Activated naive CD8-positive, alpha-beta T cell treated with anti-CD3 and anti-CD28 coated beads, Interleukin-2, amount 10 ng/mL, durations not matched to agents 7 days and 5 days (primary cell): Measurements from ENCODE around the gene MESP2. TPM values are rescaled to one million over a fixed set of nuclear protein-coding genes. Genes with fewer than 3 reads are reported as not detected.

Source experiments
- ATAC-seq: fragments of 150-1000 bp; cut with Tn5 transposase; one replicate; pipeline ENCODE4 v1.10.0; 2021; ENCODE audit warnings: low read depth, moderate library complexity
- POLR2A ChIA-PET: fragments of 350-600 bp; sonication (Branson Sonifier 250); formaldehyde crosslinking; loops from one replicate; lab custom pipeline; 2021; ENCODE audit warnings: antibody characterized with exemption; lab: Charles Lee
- DNase-seq: peaks from one replicate; pipeline ENCODE4 v3.0.0; 2021
- H3K27ac Mint-ChIP-seq: one replicate; pipeline ENCODE4 v1.8.0; 2022; ENCODE audit warnings: mild to moderate bottlenecking, mixed read lengths
- H3K27me3 Mint-ChIP-seq: one replicate; pipeline ENCODE4 v1.8.0; 2022; ENCODE audit warnings: mild to moderate bottlenecking, moderate library complexity, mixed read lengths
- H3K36me3 Mint-ChIP-seq: one replicate; pipeline ENCODE4 v1.8.0; 2021; ENCODE audit warnings: mild to moderate bottlenecking, mixed read lengths
- H3K4me1 Mint-ChIP-seq: one replicate; pipeline ENCODE4 v1.8.0; 2021; ENCODE audit warnings: mixed read lengths
- H3K4me3 Mint-ChIP-seq: one replicate; pipeline ENCODE4 v1.8.0; 2022; ENCODE audit warnings: mild to moderate bottlenecking, moderate library complexity, mixed read lengths
- H3K9me3 Mint-ChIP-seq: one replicate; pipeline ENCODE4 v1.8.0; 2021; ENCODE audit warnings: mixed read lengths
- total RNA-seq, 2 experiments: library from RNA; stranded (reverse); gene quantifications; one replicate each; pipeline ENCODE4 v1.2.3, GENCODE V29; 2021

The MESP2 gene, protein sequence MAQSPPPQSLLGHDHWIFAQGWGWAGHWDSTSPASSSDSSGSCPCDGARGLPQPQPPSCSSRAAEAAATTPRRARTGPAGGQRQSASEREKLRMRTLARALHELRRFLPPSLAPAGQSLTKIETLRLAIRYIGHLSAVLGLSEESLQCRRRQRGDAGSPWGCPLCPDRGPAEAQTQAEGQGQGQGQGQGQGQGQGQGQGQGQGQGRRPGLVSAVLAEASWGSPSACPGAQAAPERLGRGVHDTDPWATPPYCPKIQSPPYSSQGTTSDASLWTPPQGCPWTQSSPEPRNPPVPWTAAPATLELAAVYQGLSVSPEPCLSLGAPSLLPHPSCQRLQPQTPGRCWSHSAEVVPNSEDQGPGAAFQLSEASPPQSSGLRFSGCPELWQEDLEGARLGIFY
- not detected for total RNA-seq

GRCh38 chr15:89776274-89777072 is at the start of gene MESP2:
Gene MESP2, plus strand, starts transcription at chr15:89776332. Its CDS starts 26 bp downstream, at chr15:89776358.
- Mint-ChIP-seq H3K27ac (no peak within 1 kb of the TSS), H3K27me3 (peaks cover 23% of the 10 kb centered on the region), H3K36me3 (no peaks in the 10 kb centered on the region), H3K4me1 (peaks cover 6% of the 10 kb centered on the region), H3K4me3 (peak within 1 kb of the TSS; percentile 55), H3K9me3 (no peaks in the 10 kb centered on the region)
- POLR2A ChIA-PET = no interaction called here
- peak; percentile 74 for DNase-seq
- peak; percentile 70 for ATAC-seq

DNA sequence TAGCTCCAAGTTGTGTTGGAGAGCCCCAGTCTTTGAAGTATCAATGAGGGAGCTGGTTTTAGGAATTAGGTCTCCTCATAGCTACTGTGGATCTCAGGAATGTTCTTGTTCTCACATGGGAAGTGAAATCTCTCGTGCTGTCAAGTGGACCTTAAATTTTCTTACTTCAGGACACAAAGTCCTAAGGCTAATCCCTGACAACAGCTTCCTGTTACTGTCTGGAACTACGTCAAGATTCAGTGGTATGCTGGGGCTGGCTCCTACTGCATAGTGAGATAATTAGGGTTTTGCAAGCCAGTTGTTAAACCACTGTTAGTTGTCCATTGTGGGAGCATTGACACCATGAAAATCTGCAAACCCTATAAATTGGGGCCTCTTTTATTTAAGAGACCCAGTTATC is 47.9 kb upstream of the MESP2 start:
- no peak for DNase-seq
- Mint-ChIP-seq H3K36me3 (no peaks in the 10 kb centered on the region), H3K4me3 (no peak overlapping the region), H3K4me1 (no peaks in the 10 kb centered on the region), H3K9me3 (no peaks in the 10 kb centered on the region), H3K27ac (no peak overlapping the region), H3K27me3 (peaks cover 16% of the 10 kb centered on the region)
- no peak for ATAC-seq
- POLR2A ChIA-PET = no interaction called here

DNA sequence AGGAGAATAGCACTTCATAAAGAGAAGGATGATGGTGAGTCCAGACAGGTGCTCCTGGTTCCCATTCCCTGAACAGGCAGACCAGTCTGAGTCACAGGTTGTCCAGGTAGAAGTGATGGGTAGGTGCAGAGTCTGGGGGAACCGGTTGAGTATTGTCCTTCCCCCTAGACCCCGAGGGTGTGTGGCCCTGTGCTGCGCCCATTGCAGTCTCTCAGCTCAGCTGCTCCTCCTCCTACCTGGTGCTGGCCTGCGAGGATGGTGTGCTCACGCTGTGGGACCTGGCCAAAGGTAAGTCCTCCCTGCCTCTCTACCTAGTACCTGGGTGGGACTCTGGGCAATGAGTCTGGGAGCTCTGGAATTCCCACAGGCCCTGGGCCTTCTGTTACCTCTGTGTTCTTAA is 44.9 kb upstream of the MESP2 start:
- no peak overlapping the region for H3K4me3 Mint-ChIP-seq
- ATAC-seq (no peak), DNase-seq (no peak)
- no peaks in the 10 kb centered on the region for H3K9me3 Mint-ChIP-seq
- POLR2A ChIA-PET = no interaction called here
- H3K27ac Mint-ChIP-seq = no peak overlapping the region
- H3K4me1 Mint-ChIP-seq = no peaks in the 10 kb centered on the region
- H3K36me3 Mint-ChIP-seq = no peaks in the 10 kb centered on the region
- H3K27me3 Mint-ChIP-seq = peaks cover 16% of the 10 kb centered on the region

GRCh38 chr15:89732451-89733172 is 43.5 kb upstream of the MESP2 start:
- Mint-ChIP-seq H3K36me3 (no peaks in the 10 kb centered on the region), H3K4me1 (no peaks in the 10 kb centered on the region), H3K4me3 (no peak overlapping the region), H3K27me3 (peaks cover 12% of the 10 kb centered on the region), H3K27ac (no peak overlapping the region), H3K9me3 (no peaks in the 10 kb centered on the region)
- POLR2A ChIA-PET = no interaction called here
- no peak for DNase-seq
- no peak for ATAC-seq

- Mint-ChIP-seq H3K4me3 (no peak overlapping the region), H3K36me3 (no peaks in the 10 kb centered on the region), H3K27ac (no peak overlapping the region)
Observed at GRCh38 chr15:89735773-89736172, 40.4 kb upstream of the MESP2 start.

GRCh38 chr15:89740137-89740536 is 36.0 kb upstream of the MESP2 start:
- H3K27ac Mint-ChIP-seq = no peak overlapping the region
- H3K9me3 Mint-ChIP-seq = no peaks in the 10 kb centered on the region
- peaks cover 2% of the 10 kb centered on the region for H3K4me1 Mint-ChIP-seq
- POLR2A ChIA-PET = interaction anchor here (1.0 kb wide), 1 partner anchor 10 kb away, joined by 3 read pairs; no protein-coding TSS in a partner anchor
- H3K36me3 Mint-ChIP-seq = no peaks in the 10 kb centered on the region
- ATAC-seq = peak; percentile 92
- H3K27me3 Mint-ChIP-seq = peaks cover 3% of the 10 kb centered on the region
- DNase-seq = no peak
- peak overlapping the region; percentile 55 for H3K4me3 Mint-ChIP-seq

More at GRCh38 chr15:89735773-89736172, 40.4 kb upstream of the MESP2 start:
- no peak for DNase-seq
- H3K4me1 Mint-ChIP-seq = peaks cover 2% of the 10 kb centered on the region
- peaks cover 10% of the 10 kb centered on the region for H3K27me3 Mint-ChIP-seq
- POLR2A ChIA-PET = no interaction called here
- ATAC-seq = no peak
- H3K9me3 Mint-ChIP-seq = no peaks in the 10 kb centered on the region

DNA sequence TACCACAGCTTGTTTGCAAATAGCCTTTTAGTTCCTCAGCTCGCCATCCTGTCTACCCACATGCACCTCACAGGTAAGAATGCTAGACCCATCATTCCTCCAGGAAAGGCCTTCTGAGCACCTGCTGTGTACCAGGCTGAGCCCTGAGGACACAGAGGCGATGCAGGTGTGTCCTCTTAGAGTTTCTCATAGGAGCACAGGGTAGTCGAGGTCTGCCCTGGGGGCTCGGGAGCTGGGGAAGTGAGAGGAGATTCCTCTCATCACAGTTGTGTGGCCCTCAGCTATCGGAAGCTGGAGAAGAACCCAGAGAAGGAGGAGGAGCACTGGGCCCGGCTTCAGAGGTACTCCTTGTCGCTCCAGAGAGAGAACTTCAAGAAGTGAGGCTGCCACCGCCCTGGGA is 33.1 kb upstream of the MESP2 start:
- POLR2A ChIA-PET = no interaction called here
- no peak overlapping the region for H3K4me3 Mint-ChIP-seq
- DNase-seq = no peak
- no peaks in the 10 kb centered on the region for H3K36me3 Mint-ChIP-seq
- no peak overlapping the region for H3K27ac Mint-ChIP-seq
- H3K4me1 Mint-ChIP-seq = peaks cover 2% of the 10 kb centered on the region
- no peak for ATAC-seq
- H3K27me3 Mint-ChIP-seq = no peaks in the 10 kb centered on the region
- no peaks in the 10 kb centered on the region for H3K9me3 Mint-ChIP-seq

DNA sequence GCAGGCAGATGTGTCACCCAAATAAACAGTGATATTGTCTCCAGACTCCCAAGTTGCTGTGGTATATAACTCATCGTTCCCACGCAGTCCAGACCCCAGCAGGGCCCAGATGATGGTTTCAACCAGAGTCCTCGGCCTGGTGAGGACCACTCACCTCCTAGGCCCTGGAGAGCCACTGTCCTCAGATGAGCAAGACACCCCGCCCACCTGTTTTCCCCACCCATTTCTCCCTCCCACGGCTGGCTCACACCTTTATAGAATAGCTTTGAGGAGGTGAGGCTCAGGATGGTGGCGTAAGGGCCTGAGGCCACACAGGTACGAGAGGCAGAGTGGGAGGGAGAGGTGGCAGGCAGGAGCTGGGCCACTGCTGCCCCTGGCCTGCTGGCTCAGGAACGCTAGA is 32.5 kb upstream of the MESP2 start:
- DNase-seq = no peak
- no peak overlapping the region for H3K4me3 Mint-ChIP-seq
- no peaks in the 10 kb centered on the region for H3K36me3 Mint-ChIP-seq
- no peak overlapping the region for H3K27ac Mint-ChIP-seq
- peaks cover 2% of the 10 kb centered on the region for H3K4me1 Mint-ChIP-seq
- POLR2A ChIA-PET = no interaction called here
- no peak for ATAC-seq
- no peaks in the 10 kb centered on the region for H3K9me3 Mint-ChIP-seq
- H3K27me3 Mint-ChIP-seq = no peaks in the 10 kb centered on the region

- ATAC-seq = no peak
- peaks cover 2% of the 10 kb centered on the region for H3K36me3 Mint-ChIP-seq
- no peak overlapping the region for H3K27ac Mint-ChIP-seq
- peaks cover 9% of the 10 kb centered on the region for H3K27me3 Mint-ChIP-seq
- peaks cover 4% of the 10 kb centered on the region for H3K4me1 Mint-ChIP-seq
- DNase-seq = no peak
- POLR2A ChIA-PET = no interaction called here
- H3K4me3 Mint-ChIP-seq = no peak overlapping the region
- H3K9me3 Mint-ChIP-seq = no peaks in the 10 kb centered on the region
Observed at GRCh38 chr15:89745131-89745530, 31.0 kb upstream of the MESP2 start.

GRCh38 chr15:89745768-89746167 is 30.4 kb upstream of the MESP2 start:
- Mint-ChIP-seq H3K36me3 (peaks cover 2% of the 10 kb centered on the region), H3K4me1 (peaks cover 2% of the 10 kb centered on the region), H3K4me3 (no peak overlapping the region), H3K9me3 (no peaks in the 10 kb centered on the region), H3K27me3 (peaks cover 9% of the 10 kb centered on the region), H3K27ac (no peak overlapping the region)
- no peak for DNase-seq
- ATAC-seq = no peak
- POLR2A ChIA-PET = no interaction called here

DNA sequence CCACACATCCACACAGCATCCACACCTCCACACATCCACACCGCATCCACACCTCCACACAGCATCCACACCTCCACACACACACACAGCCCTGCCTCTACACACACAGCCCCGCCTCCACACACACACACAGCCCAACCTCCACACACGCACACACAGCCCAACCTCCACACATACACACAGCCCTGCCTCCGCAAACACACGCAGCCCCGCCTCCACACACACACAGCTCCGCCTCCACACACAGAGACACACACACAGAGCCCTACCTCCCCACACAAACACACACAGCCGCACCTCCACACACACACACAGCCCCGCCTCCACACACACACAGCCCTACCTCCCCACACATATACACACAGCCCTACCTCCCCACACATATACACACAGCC is 29.7 kb upstream of the MESP2 start:
- POLR2A ChIA-PET = no interaction called here
- DNase-seq (no peak), ATAC-seq (no peak)
- Mint-ChIP-seq H3K36me3 (peaks cover 2% of the 10 kb centered on the region), H3K27me3 (peaks cover 9% of the 10 kb centered on the region), H3K27ac (no peak overlapping the region), H3K4me3 (no peak overlapping the region), H3K9me3 (no peaks in the 10 kb centered on the region), H3K4me1 (peaks cover 2% of the 10 kb centered on the region)

DNA sequence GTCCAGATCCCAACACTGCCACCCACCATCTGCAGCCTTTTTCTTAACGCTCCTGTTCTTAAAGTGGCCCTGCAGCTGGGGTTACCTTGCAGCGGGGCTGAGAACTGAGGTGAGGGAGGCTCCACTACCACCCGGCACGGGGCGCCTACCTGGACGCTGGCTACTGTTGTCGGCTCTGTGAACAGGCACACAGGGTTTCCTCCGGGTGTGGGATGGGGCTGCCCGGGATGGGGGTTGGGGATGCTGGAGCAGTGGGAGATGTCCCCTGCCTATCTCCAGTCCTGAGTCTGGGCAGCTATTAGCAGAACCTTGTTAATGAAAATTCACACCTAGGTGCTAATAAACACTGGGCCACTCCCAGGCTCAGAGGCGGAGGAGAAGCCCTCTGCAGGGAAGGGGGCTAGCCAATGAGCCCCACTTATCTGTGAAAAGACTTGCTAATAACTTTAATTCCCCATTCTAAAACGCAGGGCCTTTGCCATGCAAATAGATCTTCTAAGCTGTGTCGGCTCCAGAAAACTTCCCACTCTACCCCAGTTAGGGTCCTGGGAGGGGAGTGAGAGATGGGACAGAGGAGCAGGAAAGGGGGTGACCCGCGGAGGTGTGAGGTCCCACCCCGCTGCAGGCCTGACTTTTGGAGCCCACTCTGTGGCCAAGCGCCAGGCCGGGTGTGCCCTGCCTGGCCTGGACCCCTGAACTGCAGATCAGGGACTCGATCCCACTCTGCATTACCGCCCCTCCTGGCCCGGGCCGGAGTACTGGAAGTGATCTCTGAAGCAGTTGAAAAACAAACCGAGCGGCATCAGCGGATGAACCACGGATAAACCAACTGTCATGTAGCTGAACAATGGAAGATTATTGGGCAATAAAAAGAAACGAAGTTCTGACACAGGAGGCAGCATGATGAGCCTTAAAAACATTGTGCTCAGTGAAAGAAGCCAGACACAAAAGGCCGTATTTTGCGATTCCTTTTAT is 28.1 kb upstream of the MESP2 start:
- no peak for DNase-seq
- POLR2A ChIA-PET = no interaction called here
- H3K27me3 Mint-ChIP-seq = peaks cover 16% of the 10 kb centered on the region

More for the DNA sequence above, 28.1 kb upstream of the MESP2 start:
- Mint-ChIP-seq H3K9me3 (no peaks in the 10 kb centered on the region), H3K4me3 (no peak overlapping the region), H3K27ac (no peak overlapping the region), H3K4me1 (peaks cover 2% of the 10 kb centered on the region), H3K36me3 (peaks cover 2% of the 10 kb centered on the region)
- ATAC-seq = no peak
